K562 (cell line): ENCODE measurements around the gene CIAO3. TPM values are rescaled to one million over a fixed set of nuclear protein-coding genes. Genes with fewer than 3 reads are reported as not detected.

Experiments
- ARID2 ChIP-seq: fragments of 450-650 bp; IDR thresholded peaks from 2 replicates; pipeline ENCODE4 v1.6.1; 2017; ENCODE audit warnings: antibody characterized with exemption, mild to moderate bottlenecking
- CBFB ChIP-seq: sonication (generic); formaldehyde crosslinking; IDR thresholded peaks from 2 replicates; pipeline ENCODE4 v1.4.0; 2020; ENCODE audit warnings: mild to moderate bottlenecking, missing genetic modification reagents
- EWSR1 ChIP-seq: fragments of 450-650 bp; IDR thresholded peaks from 2 replicates; pipeline ENCODE4 v1.6.1; 2018; ENCODE audit warnings: borderline replicate concordance, mild to moderate bottlenecking, low read depth, moderate library complexity; ENCODE audit not compliant: partially characterized antibody
- GTF2F1 ChIP-seq: IDR thresholded peaks from 2 replicates; pipeline ENCODE4 v1.6.1; 2011; ENCODE audit warnings: low read depth, low read length, improper control_type of control experiment
- KDM4B ChIP-seq, 2 experiments: fragments of 450-650 bp in 1 of 2; sonication (generic) in 1 of 2; IDR thresholded peaks; 2 replicates each; pipeline ENCODE4 v1.6.1; 2016 to 2017; ENCODE audit warnings: borderline replicate concordance in 2 of 2, antibody characterized with exemption in 1 of 2, low read depth in 1 of 2, mild to moderate bottlenecking in 1 of 2
- MBD2 ChIP-seq: sonication (generic); IDR thresholded peaks from 2 replicates; pipeline ENCODE4 v1.6.1; 2016; ENCODE audit warnings: low read depth, borderline replicate concordance
- MCM7 ChIP-seq, 2 experiments: fragments of 450-650 bp; IDR thresholded peaks; 2 replicates each; pipeline ENCODE4 v1.6.1; 2016 to 2018
- MTA3 ChIP-seq: fragments of 450-650 bp; formaldehyde crosslinking; IDR thresholded peaks from 2 replicates; pipeline ENCODE4 v1.6.1; 2017; ENCODE audit warnings: mild to moderate bottlenecking, borderline replicate concordance
- NR2C1 ChIP-seq, 2 experiments: fragments of 450-650 bp; IDR thresholded peaks; 2 replicates each; pipeline ENCODE4 v1.6.1; 2017; ENCODE audit warnings: mild to moderate bottlenecking in 2 of 2, antibody characterized with exemption in 1 of 2, inconsistent platforms in 1 of 2, missing compliant biosample characterization in 1 of 2, missing genetic modification characterization in 1 of 2
- PHF20 ChIP-seq: fragments of 450-650 bp; IDR thresholded peaks from 2 replicates; pipeline ENCODE4 v1.6.1; 2018; ENCODE audit not compliant: partially characterized antibody
- POLR2B ChIP-seq: fragments of 450-650 bp; IDR thresholded peaks from 2 replicates; pipeline ENCODE4 v1.6.1; 2018; ENCODE audit warnings: low read depth; ENCODE audit not compliant: partially characterized antibody
- POLR3G ChIP-seq: IDR thresholded peaks from 2 replicates; pipeline ENCODE4 v1.6.1; 2011; ENCODE audit not compliant: insufficient read length, insufficient replicate concordance; ENCODE audit errors: extremely low read depth
- SAFB ChIP-seq: fragments of 200-400 bp; formaldehyde crosslinking; IDR thresholded peaks from 2 replicates; pipeline ENCODE4 v1.6.1; 2017; ENCODE audit warnings: low read depth, low read length, borderline replicate concordance
- SMARCA5 ChIP-seq: fragments of 450-650 bp; IDR thresholded peaks from 2 replicates; pipeline ENCODE4 v1.6.1; 2016
- TAL1 ChIP-seq: fragments of 450-650 bp; IDR thresholded peaks from 2 replicates; pipeline ENCODE4 v1.6.1; 2016; ENCODE audit warnings: mild to moderate bottlenecking
- YY1 ChIP-seq, 3 experiments: IDR thresholded peaks; 2 replicates each; pipeline ENCODE4 v1.6.1; 2011; ENCODE audit warnings: low read length in 2 of 3, mild to moderate bottlenecking in 2 of 3, moderate library complexity in 2 of 3, borderline replicate concordance in 1 of 3, control low read depth in 1 of 3, low read depth in 1 of 3; ENCODE audit not compliant: insufficient read depth in 3 of 3, insufficient replicate concordance in 2 of 3, control insufficient read depth in 1 of 3, insufficient read length in 1 of 3; ENCODE audit errors: extremely low read depth in 1 of 3
- ZBTB8A ChIP-seq: fragments of 450-650 bp; IDR thresholded peaks from 2 replicates; pipeline ENCODE4 v1.6.1; 2018; ENCODE audit warnings: mild to moderate bottlenecking, moderate library complexity; ENCODE audit not compliant: partially characterized antibody
- ZNF217 ChIP-seq: sonication (generic); formaldehyde crosslinking; IDR thresholded peaks from 2 replicates; pipeline ENCODE4 v1.8.0; 2022; ENCODE audit warnings: mild to moderate bottlenecking, missing genetic modification reagents
- ZNF24 ChIP-seq: fragments of 450-650 bp; IDR thresholded peaks from 2 replicates; pipeline ENCODE4 v1.6.1; 2016
- ZNF584 ChIP-seq: fragments of 200-800 bp; sonication (Bioruptor generic); IDR thresholded peaks from 2 replicates; pipeline ENCODE4 v1.6.1; 2016; ENCODE audit warnings: low read depth, mild to moderate bottlenecking, missing genetic modification characterization, missing compliant biosample characterization
- polyA plus RNA-seq, 8 experiments: library from polyadenylated mRNA; depleted of rRNA in 4 of 8; stranded (reverse) in 5 of 8; unstranded in 3 of 8; fragments of >200 nt; fragmentation: Nextera tagmentation in 2 of 8; fragmentation: Illumina TruSeq in 1 of 8; extraction: Ambion mirVana in 2 of 8; extraction: Trizol in 1 of 8; gene quantifications; 2 replicates each; pipeline versions ENCODE4 v1.2.1 to v1.2.3, GENCODE V29; 2011 to 2014; ENCODE audit warnings: inconsistent platforms in 1 of 8, missing spikeins in 1 of 8
- total RNA-seq, 7 experiments: library from RNA; depleted of rRNA in 6 of 7; stranded (reverse); fragments of >200 nt in 6 of 7; fragmentation: Illumina TruSeq in 2 of 7; extraction: Trizol in 2 of 7; gene quantifications; 2 replicates each; pipeline versions ENCODE4 v1.2.1 to v1.2.3, GENCODE V29; 2011 to 2021; ENCODE audit warnings: low replicate concordance in 1 of 7
- TF ChIP-seq, protein P1 (sequence below): fragments of 450-650 bp; formaldehyde crosslinking; IDR thresholded peaks from 2 replicates; pipeline ENCODE4 v1.4.0; 2020; ENCODE audit warnings: mild to moderate bottlenecking, moderate library complexity
- TF ChIP-seq, protein P2 (sequence below): fragments of 450-650 bp; formaldehyde crosslinking; conservative IDR thresholded peaks from 2 replicates; pipeline ENCODE4 v1.4.0; 2022; ENCODE audit warnings: mild to moderate bottlenecking, missing genetic modification characterization
- TF ChIP-seq, protein P3 (sequence below): fragments of 250-450 bp; sonication (Bioruptor Pico); IDR thresholded peaks from 2 replicates; pipeline ENCODE4 v1.5.0; 2021

The CIAO3 gene
- total and polyA plus RNA-seq, 9 of the 15 experiments (the other 6 are each of a cell fraction or from before 2014, with no cell fraction given): 2.2 to 35.6 (median 18.7) TPM

DNA sequence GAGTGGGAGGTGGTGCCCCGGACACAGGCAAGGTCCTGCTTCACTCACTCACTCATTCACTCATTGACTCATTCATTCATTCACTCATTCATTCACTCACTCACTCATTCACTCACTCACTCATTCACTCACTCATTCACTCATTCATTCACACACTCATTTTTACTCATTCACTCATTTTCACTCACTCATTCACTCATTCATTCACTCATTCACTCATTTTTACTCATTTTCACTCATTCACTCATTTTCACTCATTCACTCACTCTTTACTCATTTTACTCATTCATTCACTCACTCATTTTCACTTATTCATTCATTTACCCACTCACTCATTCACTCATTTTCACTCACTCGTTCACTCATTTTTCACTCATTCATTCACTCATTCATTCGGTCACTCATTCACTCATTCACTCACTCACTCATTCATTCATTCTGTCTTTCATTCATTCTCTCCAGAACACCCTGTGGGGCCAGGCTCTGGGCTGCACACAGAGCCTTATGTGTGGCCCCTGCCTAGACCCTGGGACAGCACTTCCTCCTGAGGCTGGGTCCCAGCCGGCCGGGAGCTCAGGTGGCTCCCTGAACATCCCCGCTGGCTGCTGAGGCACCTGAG is 38.2 kb upstream of the CIAO3 start (continued):
- TF ChIP-seq, protein P1, sequence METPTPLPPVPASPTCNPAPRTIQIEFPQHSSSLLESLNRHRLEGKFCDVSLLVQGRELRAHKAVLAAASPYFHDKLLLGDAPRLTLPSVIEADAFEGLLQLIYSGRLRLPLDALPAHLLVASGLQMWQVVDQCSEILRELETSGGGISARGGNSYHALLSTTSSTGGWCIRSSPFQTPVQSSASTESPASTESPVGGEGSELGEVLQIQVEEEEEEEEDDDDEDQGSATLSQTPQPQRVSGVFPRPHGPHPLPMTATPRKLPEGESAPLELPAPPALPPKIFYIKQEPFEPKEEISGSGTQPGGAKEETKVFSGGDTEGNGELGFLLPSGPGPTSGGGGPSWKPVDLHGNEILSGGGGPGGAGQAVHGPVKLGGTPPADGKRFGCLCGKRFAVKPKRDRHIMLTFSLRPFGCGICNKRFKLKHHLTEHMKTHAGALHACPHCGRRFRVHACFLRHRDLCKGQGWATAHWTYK (CRISPR knock-in tag): no peak
- TF ChIP-seq PHF20 (no peak), MBD2 (no peak), YY1 (IDR thresholded peaks at IDR 0.05; ENCODE audit: borderline replicate concordance in 1 of 3, control insufficient read depth in 1 of 3, extremely low read depth in 1 of 3, insufficient read depth in 3 of 3, insufficient read length in 1 of 3, insufficient replicate concordance in 2 of 3, low read depth in 1 of 3, low read length in 2 of 3) (no peak), CBFB (CRISPR knock-in tag) (no peak), MTA3 (no peak), ZNF24 (peak; percentile 100), KDM4B (IDR thresholded peaks at IDR 0.05; ENCODE audit: borderline replicate concordance in 2 of 2, low read depth in 1 of 2) (no peak), ZNF584 (CRISPR knock-in tag) (no peak), SAFB (no peak), NR2C1 (IDR thresholded peaks at IDR 0.05) (no peak; the same call in 1 of the 2 replicates), NR2C1 (tag; IDR thresholded peaks at IDR 0.05) (no peak), GTF2F1 (no peak), ARID2 (no peak), EWSR1 (no peak), SMARCA5 (peak; percentile 77), MCM7 (IDR thresholded peaks at IDR 0.05) (0 out of 4 replicates have a peak, but pooled peaks of 1 of the 2 experiments have one; percentile 20), POLR2B (no peak), TAL1 (no peak; the same call in 1 of the 2 replicates), ZNF217 (CRISPR knock-in tag) (no peak), ZBTB8A (no peak), POLR3G (no peak)
- TF ChIP-seq, protein P2, sequence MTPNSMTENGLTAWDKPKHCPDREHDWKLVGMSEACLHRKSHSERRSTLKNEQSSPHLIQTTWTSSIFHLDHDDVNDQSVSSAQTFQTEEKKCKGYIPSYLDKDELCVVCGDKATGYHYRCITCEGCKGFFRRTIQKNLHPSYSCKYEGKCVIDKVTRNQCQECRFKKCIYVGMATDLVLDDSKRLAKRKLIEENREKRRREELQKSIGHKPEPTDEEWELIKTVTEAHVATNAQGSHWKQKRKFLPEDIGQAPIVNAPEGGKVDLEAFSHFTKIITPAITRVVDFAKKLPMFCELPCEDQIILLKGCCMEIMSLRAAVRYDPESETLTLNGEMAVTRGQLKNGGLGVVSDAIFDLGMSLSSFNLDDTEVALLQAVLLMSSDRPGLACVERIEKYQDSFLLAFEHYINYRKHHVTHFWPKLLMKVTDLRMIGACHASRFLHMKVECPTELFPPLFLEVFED (CRISPR knock-in tag): no peak
- TF ChIP-seq, protein P3, sequence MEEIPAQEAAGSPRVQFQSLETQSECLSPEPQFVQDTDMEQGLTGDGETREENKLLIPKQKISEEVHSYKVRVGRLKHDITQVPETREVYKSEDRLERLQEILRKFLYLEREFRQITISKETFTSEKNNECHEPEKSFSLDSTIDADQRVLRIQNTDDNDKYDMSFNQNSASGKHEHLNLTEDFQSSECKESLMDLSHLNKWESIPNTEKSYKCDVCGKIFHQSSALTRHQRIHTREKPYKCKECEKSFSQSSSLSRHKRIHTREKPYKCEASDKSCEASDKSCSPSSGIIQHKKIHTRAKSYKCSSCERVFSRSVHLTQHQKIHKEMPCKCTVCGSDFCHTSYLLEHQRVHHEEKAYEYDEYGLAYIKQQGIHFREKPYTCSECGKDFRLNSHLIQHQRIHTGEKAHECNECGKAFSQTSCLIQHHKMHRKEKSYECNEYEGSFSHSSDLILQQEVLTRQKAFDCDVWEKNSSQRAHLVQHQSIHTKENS: no peak
